Kidney epithelial cell (primary cell): Measurements from ENCODE around the gene ALG9. TPM values are rescaled to one million over a fixed set of nuclear protein-coding genes. Genes with fewer than 3 reads are reported as not detected.
"Not testable (repeated sequence)": the region's sequence is repeated elsewhere in the genome, so short reads cannot be mapped to it uniquely, and the experiment has no call there.

ENCODE experiments used
- DNase-seq: peaks from one replicate; pipeline ENCODE4 v3.0.0-alpha.2; 2010; ENCODE audit warnings: low read depth
- H3K27me3 ChIP-seq: 2 replicates; pipeline ENCODE4 v1.6.0; 2011; ENCODE audit warnings: low read length; ENCODE audit not compliant: control insufficient read depth, insufficient read depth
- H3K36me3 ChIP-seq: 2 replicates; pipeline ENCODE4 v1.5.1; 2011; ENCODE audit warnings: low read length; ENCODE audit not compliant: control insufficient read depth, insufficient read depth
- H3K4me3 ChIP-seq: 2 replicates; pipeline ENCODE4 v1.5.1; 2011; ENCODE audit warnings: low read depth, mild to moderate bottlenecking, control low read depth, low read length
- total RNA-seq: library from RNA; depleted of rRNA; stranded (reverse); fragments of >200 nt; gene quantifications from 2 replicates; pipeline ENCODE4 v1.2.3, GENCODE V29; 2015
- TF ChIP-seq, protein P1 (sequence below): IDR thresholded peaks from 2 replicates; pipeline ENCODE4 v1.5.1; 2011; ENCODE audit warnings: mild to moderate bottlenecking, moderate library complexity, low read length, control low read depth, inconsistent platforms; ENCODE audit not compliant: insufficient read depth, poor library complexity, severe bottlenecking

The ALG9 gene
- total RNA-seq, 1 donor from 2014 or later = 33.8 TPM

DNA sequence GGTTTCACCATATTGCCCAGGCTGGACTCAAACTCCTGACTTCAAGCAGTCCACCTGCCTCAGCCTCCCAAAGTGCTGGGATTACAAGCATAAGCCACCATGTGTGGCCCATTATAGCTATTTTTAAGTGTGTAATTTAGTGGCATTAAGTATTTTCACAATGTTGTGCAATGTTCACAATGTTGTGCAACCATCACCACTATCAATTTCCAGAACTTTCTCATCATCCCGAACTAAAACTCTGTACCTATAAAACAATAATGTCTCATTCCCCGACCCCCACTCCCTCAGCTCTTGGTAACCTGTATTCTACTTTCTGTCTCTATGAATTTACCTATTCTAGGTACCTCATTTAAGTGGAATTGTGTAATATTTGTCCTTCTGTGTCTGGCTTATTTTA, 15.5 kb upstream of the ALG9 start:
- no peaks in the 10 kb centered on the region for H3K27me3 ChIP-seq
- TF ChIP-seq, protein P1, sequence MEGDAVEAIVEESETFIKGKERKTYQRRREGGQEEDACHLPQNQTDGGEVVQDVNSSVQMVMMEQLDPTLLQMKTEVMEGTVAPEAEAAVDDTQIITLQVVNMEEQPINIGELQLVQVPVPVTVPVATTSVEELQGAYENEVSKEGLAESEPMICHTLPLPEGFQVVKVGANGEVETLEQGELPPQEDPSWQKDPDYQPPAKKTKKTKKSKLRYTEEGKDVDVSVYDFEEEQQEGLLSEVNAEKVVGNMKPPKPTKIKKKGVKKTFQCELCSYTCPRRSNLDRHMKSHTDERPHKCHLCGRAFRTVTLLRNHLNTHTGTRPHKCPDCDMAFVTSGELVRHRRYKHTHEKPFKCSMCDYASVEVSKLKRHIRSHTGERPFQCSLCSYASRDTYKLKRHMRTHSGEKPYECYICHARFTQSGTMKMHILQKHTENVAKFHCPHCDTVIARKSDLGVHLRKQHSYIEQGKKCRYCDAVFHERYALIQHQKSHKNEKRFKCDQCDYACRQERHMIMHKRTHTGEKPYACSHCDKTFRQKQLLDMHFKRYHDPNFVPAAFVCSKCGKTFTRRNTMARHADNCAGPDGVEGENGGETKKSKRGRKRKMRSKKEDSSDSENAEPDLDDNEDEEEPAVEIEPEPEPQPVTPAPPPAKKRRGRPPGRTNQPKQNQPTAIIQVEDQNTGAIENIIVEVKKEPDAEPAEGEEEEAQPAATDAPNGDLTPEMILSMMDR = no peak
- H3K36me3 ChIP-seq = no peaks in the 10 kb centered on the region
- no peak overlapping the region for H3K4me3 ChIP-seq
- DNase-seq = no peak

GRCh38 chr11:111886032-111886431, 14.7 kb upstream of the ALG9 start:
- Histone ChIP-seq H3K27me3 (no peaks in the 10 kb centered on the region), H3K36me3 (no peaks in the 10 kb centered on the region), H3K4me3 (no peak overlapping the region)
- DNase-seq = no peak
- TF ChIP-seq, protein P1 = no peak

DNA sequence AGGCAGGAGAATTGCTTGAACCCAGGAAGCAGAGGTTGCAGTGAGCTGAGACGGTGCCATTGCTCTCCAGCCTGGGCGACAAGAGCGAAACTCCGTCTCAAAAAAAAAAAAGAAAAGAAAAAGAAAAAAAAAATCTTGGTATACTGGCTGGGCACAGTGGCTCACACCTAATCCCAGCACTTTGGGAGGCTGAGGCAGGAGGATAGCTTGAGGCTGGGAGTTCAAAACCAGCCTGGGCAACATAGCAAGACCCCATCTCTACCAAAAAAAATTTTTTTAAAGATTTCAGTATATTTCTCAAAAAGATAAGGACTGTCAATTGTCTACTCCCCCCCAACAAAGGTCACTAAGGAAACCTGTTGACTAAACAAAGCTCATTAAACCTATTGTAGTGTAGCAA, 13.7 kb upstream of the ALG9 start:
- H3K4me3 ChIP-seq, H3K36me3 ChIP-seq, DNase-seq, H3K27me3 ChIP-seq: not testable (repeated sequence)

GRCh38 chr11:111882202-111882601, 10.8 kb upstream of the ALG9 start:
- H3K27me3 ChIP-seq = no peaks in the 10 kb centered on the region
- DNase-seq = no peak
- no peak overlapping the region for H3K4me3 ChIP-seq
- TF ChIP-seq, protein P1 = no peak
- H3K36me3 ChIP-seq = no peaks in the 10 kb centered on the region

DNA sequence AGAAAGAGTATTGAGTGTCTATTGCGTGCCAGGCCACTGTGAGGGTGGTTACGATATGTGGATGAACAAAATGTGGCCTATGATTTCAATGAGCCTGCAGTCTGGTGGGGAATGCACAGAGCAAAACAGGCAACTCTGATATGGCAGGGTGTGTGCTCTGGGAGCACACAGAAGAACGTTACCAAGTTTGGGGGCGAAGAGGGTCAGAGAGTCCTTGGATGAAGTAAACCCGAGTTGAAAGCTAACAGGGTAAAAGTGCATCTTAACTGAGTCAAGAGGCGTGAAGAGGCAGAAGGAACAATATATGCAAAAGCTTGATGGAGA, 8.2 kb upstream of the ALG9 start:
- DNase-seq = no peak
- H3K4me3 ChIP-seq = peak overlapping the region; percentile 75

DNA sequence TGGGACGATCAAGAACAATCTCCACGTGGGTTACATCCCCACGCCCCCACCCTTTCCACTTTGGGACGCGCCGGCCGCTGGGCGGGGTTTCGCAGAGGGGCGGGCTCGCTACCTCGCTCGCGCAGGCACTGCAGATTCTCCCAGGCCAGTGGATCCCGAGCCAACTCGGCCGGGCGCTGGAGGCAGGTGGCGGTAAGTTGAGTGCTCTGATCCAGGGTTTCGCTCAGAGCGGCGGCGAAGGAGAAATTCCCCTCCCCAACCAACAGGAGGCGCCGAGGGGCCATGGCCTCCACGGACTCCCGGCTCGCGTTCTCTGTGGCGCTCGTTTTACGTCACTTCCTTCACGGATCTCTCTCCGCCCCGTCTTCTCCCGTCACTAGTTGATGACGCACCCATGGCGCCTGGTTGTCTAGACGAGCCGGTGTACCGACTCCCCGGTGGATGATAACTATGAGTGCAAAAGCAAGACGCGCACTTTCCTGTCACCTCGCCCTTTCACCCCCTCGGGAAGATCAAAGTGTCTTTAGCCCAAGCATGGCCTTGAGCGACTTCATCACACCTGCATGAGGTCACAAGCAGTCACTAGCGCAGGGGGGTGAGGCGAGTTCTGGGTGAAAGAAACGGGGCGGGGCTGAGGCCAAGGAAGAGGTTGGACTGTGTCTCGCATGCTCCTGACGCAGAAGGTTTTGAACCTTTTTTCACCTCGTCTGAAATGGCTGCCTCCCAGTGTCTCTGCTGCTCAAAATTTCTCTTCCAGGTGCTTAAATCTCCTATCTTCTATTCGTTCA, 7.7 kb upstream of the ALG9 start, which contains the start of the genes CFAP68 and FDXACB1:
Gene CFAP68 (plus strand): TSS at position 693 of the 788 bp plus-strand sequence. CDS start 20 bp downstream, at position 713.
Gene FDXACB1 (minus strand): TSS at position 317 of the 788 bp plus-strand sequence. CDS start 33 bp downstream, at position 284.
- peak; percentile 91 for DNase-seq
- TF ChIP-seq, protein P1 = peak; percentile 99
- H3K27me3 ChIP-seq = no peaks in the 10 kb centered on the region
- peak within 1 kb of the TSS; percentile 75 for H3K4me3 ChIP-seq
- H3K36me3 ChIP-seq = no peaks in the 10 kb centered on the region

More for the DNA sequence above, 8.2 kb upstream of the ALG9 start:
- Histone ChIP-seq H3K36me3 (no peaks in the 10 kb centered on the region), H3K27me3 (no peaks in the 10 kb centered on the region)
- TF ChIP-seq, protein P1 = no peak
